HG02798 (cell line): ENCODE results near the gene TSHZ2.

Experiments
- ATAC-seq: cut with Tn5 transposase; IDR thresholded peaks from one replicate; pipeline ENCODE4 v1.9.1; 2021; ENCODE audit warnings: mild to moderate bottlenecking; ENCODE audit not compliant: unreplicated experiment, poor library complexity

TSHZ2 gene, protein sequence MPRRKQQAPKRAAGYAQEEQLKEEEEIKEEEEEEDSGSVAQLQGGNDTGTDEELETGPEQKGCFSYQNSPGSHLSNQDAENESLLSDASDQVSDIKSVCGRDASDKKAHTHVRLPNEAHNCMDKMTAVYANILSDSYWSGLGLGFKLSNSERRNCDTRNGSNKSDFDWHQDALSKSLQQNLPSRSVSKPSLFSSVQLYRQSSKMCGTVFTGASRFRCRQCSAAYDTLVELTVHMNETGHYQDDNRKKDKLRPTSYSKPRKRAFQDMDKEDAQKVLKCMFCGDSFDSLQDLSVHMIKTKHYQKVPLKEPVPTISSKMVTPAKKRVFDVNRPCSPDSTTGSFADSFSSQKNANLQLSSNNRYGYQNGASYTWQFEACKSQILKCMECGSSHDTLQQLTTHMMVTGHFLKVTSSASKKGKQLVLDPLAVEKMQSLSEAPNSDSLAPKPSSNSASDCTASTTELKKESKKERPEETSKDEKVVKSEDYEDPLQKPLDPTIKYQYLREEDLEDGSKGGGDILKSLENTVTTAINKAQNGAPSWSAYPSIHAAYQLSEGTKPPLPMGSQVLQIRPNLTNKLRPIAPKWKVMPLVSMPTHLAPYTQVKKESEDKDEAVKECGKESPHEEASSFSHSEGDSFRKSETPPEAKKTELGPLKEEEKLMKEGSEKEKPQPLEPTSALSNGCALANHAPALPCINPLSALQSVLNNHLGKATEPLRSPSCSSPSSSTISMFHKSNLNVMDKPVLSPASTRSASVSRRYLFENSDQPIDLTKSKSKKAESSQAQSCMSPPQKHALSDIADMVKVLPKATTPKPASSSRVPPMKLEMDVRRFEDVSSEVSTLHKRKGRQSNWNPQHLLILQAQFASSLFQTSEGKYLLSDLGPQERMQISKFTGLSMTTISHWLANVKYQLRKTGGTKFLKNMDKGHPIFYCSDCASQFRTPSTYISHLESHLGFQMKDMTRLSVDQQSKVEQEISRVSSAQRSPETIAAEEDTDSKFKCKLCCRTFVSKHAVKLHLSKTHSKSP (N-terminal part only)

DNA sequence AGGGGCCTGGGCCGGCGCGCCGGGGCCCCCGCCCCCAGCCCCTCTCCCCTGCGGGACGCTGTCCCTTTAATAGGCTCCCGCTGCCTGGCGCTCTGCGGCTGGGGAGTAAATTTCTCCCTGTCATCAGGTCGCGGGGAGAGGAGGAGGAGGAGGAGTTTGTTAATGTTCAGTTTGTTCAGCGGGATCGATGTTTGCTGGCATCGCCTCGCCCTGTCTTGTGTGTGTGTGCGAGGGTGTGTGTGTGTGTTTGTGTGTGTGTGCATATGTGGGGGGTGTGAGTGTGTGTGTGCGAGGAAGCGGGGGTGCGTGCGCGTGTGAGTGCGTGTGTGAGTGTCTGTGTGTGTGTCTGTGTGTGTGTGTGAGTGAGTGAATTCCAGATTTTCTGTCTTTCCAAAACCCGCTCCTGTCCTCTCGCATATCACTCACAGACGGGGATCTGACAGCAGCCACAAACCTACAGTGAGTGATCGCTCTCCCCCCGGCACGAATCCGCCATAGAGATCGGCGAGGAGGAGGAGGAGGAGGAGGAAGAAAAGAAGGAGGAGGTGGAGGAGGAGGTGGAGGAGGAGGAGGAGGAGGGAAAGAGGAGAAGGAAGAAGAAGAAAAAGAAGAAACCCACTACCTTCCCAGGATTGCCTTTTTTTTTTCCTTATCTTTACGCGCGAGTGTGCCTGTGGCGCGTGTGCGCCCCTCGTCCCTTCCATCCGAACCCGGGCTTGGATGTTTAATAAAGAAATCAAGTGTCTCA lies at the start of gene TSHZ2:
Gene TSHZ2 (plus strand): TSS at position 169 of the 748 bp plus-strand sequence. CDS start 936 bp downstream, outside the sequence.
- no peak for ATAC-seq

DNA sequence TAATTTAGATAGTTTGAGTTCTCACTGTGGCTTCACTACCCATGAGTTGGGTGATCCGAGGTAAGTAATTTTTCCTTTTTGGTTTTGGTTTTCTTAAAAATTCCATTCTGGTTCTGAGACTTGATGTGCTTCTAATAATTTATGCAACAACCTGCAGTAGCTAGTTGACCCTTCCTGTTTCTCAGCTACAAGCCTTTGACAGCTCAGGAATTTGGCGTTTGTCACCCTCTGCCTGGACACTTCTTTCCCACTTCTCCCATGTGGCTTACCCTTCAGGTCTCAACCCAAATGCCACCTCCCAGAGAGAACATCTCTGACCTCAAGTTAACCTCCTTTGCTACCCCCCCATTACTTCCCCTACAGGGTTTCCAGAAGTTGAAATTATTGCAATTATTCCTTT lies 49.7 kb upstream of the TSHZ2 start:
- ATAC-seq = no peak

DNA sequence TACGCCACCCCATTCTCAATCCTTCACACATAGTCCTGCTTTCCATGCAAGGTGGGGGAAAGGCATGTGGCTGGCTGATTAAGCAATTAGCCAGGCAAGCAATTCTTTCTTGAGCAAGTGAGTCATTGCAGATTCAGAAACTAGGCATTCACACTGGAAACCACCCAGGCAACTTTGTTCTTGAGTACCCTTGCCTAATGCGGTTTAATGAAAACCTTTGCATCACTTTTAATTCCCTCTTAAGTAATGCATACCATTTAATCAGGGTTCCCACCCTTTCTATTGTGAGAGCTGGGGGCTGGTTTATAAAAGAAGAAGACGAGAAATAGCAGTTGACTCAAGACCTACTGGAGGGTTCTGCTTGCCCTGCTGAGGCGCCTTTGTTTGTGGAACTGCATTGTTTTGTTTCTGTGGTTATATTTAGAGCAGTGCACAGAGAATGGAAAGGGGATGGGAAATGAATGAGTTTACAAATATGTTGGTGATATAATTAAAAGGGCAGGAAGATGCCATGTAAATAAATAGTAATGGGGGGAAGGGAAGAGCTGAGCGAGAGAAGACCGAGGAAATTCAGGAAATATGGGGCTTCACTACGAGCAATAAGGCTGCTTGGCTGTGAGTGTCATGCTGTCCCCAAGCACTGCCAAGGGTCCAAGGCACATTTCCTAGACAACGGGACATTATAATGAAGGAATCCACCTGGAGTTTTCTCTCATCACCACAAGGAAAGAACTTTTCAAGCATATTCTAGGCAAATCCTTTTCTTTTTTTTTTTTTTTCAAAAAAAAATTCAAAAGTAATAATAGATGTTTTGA lies 48.8 kb upstream of the TSHZ2 start:
- no peak for ATAC-seq

DNA sequence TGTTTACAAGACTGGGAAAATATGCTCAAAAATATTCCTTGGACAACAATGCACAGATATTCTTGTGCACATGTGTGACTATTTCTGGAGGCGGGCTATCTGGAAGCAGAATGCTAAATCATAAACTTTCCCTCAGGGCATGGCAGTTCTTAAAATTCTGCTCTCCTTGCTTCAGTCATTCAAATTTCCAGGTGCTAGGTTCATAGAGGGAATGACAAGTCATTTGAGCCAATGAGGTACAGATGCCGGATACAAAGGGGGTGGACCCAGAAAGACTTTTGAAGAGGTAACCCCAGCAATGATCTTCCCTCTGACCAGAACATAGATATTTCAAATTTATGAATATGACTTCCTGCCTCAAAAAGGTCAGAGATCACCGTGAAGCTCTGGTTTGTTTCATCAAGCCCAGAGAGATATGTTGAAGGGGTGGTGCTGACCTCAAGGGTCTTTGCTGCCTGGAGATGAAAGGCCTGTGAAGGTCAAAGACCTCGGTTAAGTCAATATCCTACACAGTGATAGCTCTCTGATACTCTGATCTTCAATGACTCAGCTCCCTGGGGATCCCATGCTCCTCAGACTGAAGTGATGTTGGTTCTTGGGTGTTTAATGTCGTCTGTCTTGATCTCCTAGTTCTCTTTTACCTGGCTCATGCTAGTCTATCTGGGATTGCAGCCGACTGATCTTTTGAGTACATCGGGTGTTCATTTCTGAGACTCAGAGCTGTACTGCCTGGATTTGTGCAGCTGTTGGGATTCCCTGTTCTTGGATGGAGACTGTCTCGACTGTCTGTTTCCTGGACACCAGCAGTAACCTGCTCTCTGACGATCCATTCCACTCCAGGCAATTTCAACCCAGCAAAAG lies 47.5 kb upstream of the TSHZ2 start:
- no peak for ATAC-seq

DNA sequence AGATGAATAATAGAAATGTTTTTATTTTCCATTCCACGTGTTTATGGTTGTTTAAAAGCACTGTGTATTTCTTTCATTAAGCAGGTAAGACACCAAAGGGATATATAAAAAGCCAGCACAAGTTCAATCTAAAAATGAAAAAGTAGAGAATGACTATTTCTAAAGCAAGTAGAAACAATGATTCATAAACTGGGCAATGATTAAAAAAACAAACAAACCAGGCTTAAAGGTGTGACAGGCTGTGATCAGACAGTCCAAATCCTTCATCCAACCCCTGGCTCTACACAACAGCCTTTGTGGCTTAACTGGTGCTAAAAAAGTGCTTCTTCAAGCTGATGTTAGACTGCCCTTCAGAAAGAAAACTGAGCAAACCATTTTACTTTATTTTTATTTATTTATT lies 45.7 kb upstream of the TSHZ2 start:
- no peak for ATAC-seq

DNA sequence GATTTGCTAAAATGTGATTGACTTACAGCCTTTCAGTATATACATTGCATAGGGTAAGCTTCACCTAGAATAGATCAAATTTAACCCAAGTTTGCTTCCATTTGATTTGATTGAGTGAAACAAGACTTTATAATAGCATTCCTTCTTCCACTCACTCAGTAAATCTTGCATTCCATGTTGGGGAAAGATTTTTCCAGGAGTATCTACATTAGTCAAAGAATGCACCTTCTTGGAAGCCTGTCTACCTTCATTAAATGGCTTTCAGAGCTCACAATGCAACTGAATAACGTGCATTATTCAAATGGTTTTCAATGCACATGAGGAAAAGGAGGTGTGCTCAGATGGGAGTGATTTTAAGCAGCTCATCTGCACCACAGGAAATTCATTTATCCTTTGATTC lies 38.3 kb upstream of the TSHZ2 start:
- ATAC-seq = no peak

DNA sequence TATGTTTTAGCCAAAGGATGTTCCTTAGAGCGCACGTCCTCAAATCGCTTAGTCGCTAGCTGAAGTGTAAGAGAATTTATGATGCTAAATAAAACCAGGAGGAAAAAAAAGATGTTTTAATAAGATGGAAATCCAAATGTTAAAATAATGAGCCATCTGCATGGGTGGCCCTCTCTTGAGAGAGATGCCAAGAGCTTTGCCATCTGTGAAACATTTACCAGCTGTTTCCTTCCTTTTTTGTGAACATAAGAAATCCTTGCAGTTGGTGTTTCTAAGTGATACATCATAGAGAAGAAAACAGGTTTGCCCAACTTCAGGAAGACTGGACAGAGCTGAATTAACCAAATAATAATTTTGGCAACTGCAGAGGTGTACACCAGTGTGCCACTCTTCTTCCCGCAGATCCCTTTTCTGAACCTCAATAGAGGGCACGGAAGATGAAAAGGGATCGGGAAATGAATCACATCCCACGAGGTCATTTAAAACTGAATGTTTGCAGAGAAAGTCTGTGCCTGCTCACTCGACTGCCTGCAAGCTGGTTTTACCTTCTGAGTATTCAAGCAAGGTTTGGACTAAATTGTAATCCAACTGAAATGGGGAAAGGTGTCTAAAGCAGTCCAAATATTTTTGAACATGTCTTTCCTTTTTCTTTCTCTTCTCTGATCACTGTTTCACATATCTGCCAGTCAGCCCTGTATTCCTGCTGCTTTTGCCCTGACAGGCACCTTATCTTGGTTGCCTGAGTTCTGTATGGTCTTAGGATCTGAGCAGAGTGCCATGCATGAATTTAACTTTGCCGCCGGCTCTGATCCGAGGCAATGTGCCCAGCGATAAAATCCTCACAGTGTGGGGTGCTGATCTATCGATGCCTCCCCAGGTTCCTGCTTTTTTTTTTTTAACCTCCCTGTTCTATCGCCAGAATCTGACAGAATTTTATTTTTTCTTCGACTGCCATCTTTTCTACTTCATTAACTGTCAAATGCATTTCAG lies 35.5 kb upstream of the TSHZ2 start:
- no peak for ATAC-seq

DNA sequence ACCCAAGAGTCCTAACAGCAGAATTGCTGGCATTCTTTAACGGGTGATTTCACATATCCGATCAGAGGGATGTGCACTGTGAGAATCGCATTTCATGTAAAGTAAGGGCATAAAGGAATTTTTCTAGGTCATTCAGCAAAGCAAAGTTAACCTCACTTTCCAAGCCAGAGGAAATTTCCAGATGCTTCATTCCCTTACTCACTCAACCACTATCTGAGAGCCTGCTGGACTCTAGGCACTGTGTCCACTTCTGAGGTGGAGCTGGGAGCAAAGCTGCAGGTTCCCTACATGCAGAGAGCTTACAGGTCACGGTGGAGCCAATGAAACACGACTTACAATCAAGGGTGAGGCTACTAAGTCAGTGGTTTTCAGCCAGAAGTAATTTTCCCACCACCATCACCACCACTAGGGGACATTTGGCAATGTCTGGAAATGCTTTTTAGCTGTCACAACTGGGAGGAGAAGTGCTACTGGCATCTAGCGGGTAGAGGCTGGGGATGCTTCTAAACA lies 34.5 kb upstream of the TSHZ2 start:
- no peak for ATAC-seq

DNA sequence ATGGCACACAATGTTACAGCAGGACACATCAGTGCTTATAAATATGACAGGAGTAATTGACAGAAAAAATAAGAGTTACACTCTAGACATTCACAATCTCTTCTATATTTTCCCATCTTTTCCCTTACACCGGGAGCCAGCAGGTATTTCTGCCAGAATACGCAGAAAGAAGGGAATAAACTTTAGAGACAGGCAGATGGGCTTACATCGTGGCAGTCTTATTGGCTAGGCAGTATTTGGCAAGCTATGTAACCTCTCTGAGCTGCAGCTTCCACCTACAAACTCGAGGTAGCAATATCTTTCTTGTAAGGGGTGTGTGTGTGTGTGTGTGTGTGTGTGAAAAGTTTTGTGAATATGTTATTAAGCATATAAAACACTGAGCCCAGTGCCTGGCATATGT lies 33.0 kb upstream of the TSHZ2 start:
- ATAC-seq = no peak

DNA sequence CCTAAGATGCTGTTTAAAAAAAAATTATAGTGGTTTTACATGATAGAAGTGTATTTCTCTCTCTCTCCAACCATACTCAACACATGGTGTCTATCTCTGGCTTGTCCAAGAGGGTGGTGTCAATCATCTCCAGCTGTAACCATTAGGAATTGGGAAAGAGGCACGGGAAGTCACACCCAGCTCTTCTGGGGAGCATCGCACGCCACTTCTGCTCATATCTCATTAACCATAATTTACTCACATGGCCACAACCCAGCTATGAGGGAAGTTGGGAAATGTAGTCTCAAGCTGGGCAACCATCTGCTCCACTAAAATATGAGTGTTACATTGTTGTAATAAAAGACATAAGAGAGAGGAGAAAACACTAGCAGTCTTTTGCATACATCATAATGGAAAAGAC lies 30.4 kb upstream of the TSHZ2 start:
- no peak for ATAC-seq

DNA sequence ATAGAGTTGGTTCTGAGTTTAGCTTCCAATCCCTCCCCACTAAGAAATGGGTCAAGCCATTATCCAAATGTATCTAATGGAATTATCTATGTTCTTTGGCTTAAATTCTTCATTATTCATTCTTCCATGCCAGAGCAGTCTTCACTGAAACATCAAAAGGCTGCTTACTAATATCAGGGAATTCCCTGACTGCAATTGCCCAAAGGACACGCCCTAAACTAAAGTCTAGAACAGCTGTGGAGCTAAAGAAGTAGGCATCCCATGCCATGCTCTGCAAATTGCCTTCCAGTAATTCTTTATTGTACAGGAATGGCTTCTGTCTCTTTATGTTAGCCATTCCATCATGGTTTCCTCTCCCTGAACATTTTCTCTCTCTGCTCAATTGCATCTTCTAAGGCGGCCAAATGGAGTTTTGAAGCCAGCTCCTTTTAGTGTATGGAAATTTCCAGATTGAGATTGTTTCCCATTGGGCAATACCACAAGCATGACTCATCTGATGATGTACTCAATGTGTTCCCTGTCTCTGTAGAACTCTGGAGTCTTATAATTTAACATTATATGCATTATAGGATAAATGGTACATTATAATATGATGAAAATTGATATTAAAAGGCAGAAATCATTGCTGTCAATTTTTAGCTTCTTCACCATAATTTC lies 28.8 kb upstream of the TSHZ2 start:
- ATAC-seq = no peak

DNA sequence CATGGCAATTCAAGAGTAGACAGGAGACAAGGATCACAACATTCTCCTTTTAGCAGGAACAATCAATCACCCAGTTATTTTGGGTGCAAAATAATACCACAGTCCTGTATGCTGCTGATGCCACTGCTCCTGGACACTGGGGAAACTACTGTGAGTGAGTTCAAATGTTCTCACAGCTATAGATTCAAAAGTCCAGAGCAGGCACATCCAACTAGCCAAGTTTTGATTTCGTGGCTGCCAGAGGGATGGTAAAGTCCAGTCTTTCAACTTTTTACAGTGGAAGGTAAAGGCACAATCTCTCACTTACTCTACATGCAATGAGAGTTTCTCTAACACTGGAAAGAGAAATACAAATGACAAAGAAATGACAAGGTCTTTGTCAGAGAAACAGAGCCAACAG lies 26.9 kb upstream of the TSHZ2 start:
- ATAC-seq = no peak

DNA sequence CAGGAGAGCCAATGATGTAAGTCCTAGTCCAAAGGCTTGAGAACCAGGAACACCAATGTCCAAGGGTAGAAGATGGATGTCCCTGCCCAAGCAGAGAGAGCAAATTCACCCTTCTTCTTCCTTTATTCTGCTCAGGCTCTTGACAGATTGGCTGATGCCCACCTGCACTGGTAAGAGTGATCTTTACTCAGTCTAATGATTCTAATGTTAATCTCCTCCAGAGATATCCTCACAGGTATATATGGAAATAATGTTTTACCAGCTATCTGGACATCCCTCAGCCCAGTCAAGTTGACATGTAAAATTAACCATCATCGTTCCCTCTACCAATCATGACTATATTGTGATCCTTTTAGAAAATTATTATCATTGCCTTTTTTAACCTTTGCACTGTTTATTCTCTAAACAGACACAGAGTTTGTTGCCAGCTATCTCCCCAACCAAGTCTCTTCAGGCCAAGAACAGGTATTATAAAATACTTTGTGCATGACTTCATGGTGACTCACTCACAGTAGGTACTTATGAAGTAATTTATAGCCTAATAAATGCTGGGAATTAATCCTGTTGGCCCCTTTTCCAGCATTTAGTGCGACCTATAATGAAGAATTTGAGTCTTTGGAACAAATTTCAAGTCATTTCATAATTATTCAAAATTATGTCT lies 26.2 kb upstream of the TSHZ2 start:
- no peak for ATAC-seq

DNA sequence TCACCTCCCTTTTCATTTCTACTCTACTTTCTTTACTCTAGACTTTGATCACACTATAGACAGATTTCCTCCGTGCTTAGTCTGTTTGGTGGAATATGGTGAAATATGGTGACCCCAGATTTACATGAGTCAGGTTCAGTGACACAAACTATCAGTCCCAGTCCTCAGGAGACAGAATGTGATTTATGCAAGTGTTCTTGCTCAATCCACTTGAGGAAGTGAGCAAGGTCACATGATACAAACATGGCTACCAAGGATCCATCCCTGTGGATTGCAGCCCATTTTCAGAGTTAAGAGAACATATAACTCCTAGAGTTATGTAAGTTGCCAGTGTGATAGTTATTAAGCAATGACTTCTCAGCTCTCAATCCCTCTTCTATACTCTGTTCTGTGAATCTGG lies 23.7 kb upstream of the TSHZ2 start:
- no peak for ATAC-seq

DNA sequence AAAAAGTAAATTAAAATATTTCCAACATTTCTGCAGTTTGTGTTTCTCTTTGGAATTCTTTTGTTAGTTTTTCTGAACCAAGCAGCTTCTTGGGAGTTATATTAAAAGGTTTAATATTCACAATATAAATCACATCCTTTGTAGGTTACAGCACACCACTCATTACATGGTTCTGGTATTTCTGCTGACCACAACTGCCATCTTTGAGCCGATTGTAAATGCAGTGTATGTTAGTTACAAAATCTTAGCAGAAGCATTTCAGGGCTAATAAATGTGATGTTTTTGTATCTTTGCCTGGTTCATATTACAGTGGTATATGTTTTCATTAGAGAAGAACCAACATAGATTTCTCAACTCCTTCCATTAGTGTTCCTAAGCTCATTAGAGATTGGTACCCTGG lies 19.1 kb upstream of the TSHZ2 start:
- ATAC-seq = no peak

DNA sequence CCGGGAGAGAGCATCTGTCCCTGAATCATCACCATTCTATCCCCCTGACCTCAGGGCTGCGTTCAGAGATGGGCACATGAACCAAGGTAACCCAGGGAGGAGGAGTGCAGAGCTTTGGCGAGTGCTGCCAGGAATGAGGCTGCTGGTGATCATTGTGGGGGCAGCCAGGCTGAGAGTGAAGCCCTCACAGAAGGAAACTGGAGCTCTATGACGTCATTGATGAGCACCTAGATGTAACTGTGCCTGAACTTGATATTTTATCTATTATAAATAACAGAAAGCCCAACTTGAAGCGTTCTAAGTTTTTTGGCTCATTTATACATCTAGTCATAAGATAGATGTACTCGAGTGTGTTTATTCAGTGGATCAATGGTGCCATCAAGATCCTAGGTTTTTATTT lies 17.3 kb upstream of the TSHZ2 start:
- ATAC-seq = no peak
